Inflammatory macrophage (primary cell): ENCODE results near the gene DYNLL1.
"Not testable (repeated sequence)": the region's sequence is repeated elsewhere in the genome, so short reads cannot be mapped to it uniquely, and the experiment has no call there.

ENCODE experiments used
- DNase-seq, 2 donors: peaks; one replicate each; pipeline ENCODE4 v3.0.0-alpha.2; 2020 to 2022
- total RNA-seq, 18 experiments: gene quantifications; one replicate each; lab custom pipeline; 2026; ENCODE audit warnings: mixed read lengths in 6 of 18, inconsistent platforms in 2 of 18; lab: John Stamatoyannopoulos, UW

Gene DYNLL1
- total RNA-seq = 39.2 to 134 (median 101) reads per million in 18 experiments

DNA sequence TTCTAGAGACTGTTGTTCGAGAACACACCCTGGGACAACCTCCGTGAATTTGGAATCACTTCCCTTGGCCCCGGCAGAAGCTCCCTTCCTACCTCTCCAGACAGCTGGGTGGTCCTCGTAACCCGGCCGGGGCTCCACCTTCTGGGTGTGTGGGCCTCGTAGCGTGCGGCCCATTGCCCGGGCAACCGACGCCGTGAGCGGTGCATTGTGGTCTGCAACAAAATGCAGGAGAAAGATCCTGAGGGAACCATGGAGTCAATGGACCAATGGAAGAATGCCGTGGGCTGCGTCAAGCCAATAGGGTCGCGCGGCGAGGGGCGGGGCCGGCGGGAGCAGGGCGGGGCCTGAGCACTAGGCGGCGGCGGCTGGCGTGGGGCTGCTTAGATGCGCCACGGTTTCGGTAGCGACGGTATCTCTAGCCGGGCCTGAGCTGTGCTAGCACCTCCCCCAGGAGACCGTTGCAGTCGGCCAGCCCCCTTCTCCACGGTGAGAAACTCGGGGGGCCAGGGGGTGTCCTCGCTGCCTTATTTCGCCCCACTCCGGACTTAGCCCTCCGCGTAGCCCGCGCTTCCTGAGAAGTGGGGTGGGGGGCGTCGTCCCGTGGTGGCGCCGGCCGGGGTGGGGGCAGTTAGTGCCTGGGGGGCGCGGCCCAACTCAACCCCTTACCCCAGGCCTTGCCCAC lies at the start of gene DYNLL1:
Gene DYNLL1 (plus strand): TSS at position 383 of the 682 bp plus-strand sequence. CDS start 309 bp downstream, outside the sequence.
- DNase-seq = peak; percentile 97 to 99

DNA sequence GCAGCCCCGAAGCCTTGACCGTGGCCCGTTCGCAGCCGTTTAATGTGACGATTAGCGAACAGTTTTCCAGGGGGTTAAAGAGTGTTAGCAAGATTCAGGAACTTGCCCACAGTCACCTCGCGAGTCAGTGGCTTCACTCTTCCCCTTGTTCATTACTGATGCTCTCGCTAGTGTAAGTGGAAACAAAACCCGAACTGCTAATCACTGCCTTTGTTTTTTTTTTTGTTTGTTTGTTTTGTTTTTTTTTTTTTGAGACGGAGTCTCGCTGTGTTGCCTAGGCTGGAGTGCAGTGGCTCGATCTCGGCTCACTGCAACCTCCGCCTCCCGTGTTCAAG lies 49.1 kb upstream of the DYNLL1 start:
- not testable (repeated sequence) for DNase-seq

DNA sequence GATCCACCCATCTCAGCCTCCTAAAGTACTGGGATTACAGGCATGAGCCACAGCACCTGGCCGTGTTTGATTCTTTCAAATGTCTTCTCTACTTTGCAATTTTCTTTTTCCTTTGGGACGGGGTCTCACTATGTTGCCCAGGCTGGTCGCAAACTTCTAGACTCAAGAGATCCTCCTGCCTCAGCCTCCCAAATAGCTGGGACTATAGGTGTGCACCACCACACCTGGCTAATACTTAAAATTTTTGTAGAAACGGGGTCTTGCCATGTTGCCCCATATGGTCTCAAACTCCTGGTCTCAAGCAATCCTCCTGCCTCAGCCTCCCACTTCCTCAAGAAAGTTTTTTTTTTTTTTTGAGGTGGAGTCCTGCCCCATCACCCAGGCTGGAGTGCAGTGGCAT lies 47.9 kb upstream of the DYNLL1 start:
- no peak for DNase-seq

DNA sequence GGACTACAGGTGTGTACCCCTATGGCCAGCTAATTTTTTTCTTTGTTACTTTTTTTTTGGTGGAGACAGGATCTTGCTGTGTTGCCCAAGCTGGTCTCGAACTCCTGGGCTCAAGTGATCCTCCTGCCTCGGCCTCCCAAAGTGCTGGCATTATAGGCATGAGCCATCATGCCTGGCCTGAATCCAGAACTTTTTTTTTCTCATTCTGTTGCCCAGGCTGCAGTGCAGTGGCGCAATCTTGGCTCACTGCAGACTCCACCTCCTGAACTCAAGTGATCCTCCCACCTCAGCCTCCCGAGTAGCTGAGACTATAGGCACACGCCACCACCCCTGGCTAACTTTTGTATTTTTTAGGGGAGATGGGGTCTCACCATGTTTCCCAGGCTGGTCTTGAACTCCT lies 43.4 kb upstream of the DYNLL1 start:
- DNase-seq = not testable (repeated sequence)

DNA sequence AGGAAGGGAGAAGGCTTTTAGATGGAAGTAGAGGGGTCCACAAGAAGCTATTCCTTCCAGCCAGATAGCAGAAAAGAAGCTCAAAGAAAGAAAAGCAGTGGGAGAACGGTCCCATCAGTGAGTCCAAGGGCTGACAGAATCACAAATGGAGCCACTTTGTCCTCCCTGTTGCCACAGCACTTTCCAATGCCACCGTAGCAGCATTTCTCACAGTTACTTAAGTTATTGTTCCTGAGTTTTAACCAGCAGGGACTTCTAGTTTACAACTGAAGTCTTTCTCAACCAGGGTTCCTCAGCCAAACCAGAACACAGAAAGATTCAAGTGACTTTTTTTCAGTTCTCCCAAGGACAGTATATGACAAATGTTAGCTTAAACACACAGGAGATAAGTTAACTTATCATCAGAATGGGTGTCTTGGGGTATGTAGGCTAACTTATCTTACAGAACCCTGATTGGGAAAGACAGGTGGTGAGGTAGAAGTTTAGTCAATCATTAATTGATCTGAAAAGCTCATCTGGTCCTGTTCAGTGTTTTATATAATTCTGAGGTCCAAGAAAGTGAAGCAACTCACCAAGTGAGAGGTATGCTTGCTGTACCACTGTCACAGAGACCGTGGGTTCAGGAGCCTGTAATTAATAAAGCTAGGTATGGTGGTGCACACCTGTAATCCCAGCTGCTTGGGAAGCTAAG lies 42.7 kb upstream of the DYNLL1 start:
- DNase-seq = no peak

DNA sequence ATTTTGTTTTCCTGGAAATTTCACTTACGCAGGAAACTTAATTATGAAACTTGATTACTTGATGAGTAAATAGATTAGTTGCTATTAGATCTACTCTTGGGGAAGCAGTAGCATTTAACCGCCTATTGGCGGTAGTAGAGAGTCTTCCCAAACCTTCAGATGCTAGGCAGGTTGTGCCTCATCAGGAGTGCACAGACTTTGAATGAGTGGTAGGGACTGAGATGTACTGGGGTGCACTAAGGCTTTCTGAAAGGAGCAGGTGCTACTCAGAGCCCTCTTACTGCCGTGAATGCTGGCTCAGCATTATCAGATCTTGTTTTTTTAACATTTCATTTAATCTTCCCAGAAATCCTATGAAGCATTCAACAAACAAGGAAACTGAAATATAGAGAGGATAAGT lies 41.9 kb upstream of the DYNLL1 start:
- DNase-seq = peak; percentile 29 to 44

DNA sequence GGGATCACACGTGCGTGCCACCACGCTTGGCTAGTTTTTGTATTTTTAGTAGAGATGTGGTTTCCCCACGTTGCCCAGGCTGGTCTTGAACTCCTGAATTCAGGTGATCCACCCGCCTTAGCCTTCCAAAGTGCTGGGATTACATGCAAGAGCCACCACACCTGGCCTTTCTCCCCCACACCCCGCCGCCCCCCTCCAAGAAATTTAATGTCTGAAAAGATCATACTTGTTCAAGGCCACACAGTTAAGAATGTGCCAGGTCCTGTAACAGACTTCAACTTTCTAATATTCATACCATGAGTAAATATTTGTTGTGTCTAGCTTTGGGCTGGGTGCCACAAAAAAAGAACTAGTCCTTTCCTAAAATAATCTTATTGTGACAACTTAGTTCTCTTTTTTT lies 40.6 kb upstream of the DYNLL1 start:
- no peak for DNase-seq

DNA sequence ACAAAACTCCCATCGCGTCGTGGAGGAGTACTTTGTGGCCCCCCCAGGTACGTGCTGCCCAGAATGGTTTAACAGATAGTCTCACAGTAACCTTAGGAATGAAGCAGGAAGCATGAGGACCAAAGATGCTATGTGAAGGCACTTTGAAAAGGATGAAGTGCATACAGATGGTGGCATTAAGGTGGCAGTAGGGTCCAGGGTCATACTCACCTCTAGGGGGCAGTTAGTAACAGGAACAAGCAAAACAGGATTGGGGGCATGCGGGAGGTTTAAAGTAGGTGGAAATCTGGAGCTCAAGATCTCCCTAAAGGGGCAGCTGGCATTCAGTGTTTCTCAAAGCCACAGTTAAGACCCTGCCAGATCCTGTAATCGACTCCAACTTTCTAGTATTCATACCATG lies 38.8 kb upstream of the DYNLL1 start:
- DNase-seq = no peak

DNA sequence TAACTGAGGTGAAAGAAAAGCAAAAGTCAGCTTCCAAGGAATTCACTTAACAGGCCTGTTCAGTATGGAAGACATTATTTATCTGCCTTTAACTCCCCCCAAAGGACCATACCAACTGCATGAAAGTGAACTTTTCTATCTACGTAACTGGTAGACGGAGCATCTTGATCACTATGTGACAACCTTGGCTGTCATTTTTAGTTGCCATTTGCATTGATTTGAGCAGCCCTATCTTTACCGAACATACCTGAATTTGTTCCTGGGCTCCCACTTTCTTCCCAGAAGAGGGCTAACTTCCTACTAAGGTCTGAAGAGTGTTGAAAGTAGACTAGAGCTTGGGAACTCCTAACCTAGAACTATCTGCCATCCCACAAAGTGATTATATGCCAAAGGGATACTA lies 35.8 kb upstream of the DYNLL1 start:
- DNase-seq = no peak

DNA sequence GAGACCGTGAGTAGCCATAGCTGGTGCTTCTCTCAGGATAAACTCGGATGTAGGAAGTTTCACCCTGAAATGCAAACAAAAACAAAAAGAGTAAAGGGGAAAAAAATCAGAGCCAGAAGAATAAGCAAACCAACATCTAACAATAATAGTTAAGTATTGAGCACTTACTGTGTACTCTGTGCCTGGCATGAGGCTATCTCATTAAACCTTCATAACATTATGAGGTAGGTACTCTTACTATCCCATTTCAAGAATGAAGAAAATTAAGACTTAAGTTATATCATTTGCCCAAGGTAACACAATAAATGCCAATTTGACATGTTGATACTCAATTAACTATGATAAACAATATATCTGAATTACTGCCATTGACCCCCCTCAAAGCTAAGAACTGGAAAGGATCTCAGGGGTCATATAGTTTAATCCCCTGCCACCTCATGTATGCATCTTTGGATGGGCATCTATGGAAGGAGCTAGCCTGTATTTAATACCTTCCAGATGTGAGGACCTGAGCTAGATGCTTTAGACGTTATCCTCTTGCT lies 33.7 kb upstream of the DYNLL1 start:
- no peak for DNase-seq

DNA sequence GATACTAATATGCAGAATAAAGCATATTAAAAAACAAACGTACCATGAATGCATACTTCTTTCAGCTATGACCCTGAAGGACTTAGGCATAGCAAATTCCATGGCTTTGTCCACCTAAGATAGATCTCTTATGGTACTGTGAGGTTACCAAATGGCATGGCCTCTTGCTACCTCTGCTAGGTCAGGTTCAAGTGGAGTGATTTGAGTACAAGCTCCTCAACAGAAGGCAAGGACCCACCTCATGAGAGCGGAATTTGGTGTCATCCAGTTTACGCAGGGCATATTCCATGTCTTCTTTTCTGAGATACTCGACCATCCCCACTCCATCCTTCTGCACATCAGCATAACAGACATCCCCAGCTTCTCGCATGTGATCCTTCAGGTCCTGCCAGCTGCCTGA lies 32.2 kb upstream of the DYNLL1 start:
- DNase-seq = no peak

DNA sequence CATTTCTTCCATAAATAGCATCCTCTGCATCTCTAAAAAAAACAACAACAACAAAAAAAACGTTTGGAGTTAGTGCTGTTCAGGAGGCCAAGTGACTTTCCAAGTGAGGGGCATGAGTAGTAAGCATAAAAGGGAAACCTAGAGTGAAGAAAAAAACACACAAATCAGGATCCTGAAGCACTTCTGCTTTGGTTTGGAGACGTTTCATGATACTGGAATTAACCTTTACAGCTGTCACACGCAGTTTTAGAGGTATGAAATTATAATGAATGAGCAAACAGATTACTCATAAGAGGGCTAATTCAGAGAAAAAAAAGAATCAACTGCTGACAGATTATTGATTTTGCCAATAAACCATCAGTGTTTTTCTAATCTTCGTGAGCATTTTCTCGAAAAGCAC lies 30.2 kb upstream of the DYNLL1 start:
- no peak for DNase-seq

DNA sequence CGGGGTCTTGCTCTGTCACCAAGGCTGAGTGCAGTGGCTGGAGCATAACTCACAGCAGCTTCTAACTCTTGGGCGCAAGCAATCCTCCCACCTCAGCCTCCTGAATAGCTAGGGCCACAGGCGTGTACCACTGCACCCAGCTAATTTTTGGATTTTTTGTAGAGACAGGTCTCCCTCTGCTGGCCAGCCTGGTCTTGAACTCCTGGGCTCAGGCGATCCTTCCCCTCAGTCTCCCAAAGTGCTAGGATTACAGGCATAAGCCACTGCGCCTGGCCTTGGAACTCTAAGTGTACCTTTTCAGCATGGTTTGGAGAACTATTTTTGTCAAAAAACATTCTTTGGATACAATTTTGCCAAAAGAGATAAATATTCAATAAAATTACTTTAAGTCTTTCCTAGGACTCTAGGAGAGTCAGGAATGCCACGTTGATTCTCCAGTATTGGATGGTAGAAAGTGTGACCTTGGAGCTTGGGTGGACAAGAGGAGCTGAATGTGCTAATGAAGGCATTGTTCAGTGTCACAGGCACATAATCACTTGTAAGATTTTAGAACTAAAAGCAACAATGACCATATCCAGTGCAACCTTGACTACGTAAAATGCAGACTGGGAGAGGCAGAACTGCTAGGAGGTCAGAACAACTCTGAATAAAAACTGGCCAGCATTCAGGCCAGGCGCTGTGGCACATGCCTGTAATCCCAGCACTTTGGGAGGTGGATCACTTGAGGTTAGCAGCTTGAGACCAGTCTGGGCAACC lies 29.2 kb upstream of the DYNLL1 start:
- peak; percentile 45 to 53 for DNase-seq

DNA sequence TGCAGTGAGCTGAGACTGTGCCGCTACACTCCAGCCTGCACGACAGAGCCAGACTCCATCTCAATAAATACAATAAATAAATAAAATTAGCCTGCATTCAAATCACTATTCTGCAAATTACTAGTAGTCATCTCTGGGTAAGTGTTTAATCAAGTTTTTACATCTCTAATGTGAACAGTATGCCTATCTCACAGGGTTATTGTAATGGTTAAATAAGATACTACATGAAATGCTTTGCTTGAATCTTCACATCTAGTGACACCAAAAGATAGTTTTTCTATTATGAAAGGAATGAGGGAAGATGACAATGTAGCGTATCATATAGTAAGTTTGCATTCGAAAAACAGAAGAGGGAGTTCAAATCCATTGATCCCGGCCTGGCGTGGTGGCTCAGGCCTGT lies 28.5 kb upstream of the DYNLL1 start:
- DNase-seq = no peak

DNA sequence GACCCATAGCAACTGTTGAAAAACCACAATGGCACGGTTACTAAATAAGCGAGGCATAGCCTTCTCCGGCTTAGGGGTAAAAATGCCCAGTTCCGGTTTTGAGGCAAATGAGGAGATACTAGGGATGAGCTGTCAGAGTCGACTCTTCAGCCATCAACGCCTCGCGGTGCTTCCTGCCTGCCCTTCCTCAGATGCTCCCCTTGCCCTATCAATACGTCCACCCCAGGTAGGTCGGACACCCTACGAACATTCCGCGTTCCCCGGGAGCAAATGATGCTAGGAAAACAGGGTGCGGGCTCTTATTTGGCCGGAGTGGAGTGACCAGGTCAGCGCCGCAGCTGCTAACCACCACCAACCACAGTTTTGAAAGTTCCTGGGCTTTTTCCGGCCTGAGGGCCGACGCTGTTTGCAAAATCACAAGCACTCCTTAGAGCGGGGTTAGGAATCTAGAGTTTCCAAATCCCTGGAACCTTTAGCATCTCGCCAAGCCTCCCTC lies 27.5 kb upstream of the DYNLL1 start:
- DNase-seq = peak; percentile 61 to 68

DNA sequence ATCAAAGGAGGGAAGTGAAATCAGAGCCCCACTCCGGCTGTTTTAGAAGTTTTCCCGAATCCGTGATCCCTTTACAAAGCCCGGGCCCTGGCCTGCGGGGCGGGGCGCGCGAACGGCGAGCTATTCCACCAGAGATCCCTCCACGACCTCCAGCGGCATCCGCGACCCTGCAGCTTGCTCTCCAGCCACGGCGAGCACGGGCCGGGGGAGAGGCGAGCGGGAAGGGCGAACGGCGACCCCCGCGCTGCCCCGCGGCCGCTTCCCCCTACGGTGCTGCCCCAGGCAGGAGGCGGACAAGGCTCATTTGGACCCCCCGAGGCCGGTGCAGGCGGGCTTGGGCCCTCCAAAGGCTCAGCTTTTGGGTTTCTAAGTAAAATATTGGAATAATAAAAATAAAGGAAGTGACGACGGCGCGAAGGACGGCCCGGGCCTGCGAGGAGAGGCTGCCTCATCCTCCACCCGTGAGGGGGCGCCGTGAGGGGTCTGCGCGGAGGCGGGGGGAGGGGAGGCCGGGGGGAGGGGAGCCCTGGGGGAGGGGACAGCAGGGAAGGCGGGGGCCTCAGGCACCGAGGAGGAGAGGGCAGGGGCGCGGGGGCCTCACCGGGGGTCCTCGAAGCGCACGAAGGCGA lies 27.0 kb upstream of the DYNLL1 start:
- peak in 1 of 2 donors; percentile 30 for DNase-seq

DNA sequence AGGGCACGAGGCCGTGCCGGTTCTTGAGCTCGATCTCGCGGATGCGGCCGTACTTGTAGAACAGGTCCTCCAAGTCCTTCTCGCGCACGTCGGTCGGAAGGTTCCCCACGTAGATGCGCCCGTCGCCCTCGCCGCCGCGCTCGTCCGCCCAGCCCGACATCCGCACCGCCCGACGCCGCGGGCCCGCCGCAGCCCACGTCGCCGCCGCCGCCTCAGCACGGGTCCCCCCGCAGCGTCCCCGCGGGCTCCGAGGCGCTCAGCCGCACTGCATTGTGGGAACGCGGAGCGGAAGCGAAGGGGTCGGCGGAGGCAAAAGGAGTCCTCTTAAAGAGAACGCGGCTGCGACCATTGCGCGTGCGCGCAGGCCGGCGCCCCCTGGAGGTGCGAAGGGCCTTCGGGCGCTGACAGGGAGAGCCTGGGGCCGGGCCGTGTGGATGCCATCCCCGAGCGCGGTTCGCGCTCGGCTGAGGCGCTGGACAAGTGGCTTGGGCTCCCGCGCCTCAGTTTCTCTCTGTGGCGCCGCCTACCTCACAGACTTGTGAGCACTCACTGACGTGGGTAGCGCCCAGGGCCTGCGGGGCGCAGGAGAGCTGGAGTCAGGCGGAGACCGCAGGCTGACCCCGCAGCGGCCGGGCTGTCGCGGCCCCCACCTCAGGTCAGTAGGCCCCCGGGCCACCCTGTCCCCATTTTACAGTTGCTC lies 26.3 kb upstream of the DYNLL1 start, which contains the start of gene SRSF9:
Gene SRSF9 (minus strand): TSS at position 299 of the 700 bp plus-strand sequence. CDS start 139 bp downstream, at position 160.
- DNase-seq = peak; percentile 97 to 98

DNA sequence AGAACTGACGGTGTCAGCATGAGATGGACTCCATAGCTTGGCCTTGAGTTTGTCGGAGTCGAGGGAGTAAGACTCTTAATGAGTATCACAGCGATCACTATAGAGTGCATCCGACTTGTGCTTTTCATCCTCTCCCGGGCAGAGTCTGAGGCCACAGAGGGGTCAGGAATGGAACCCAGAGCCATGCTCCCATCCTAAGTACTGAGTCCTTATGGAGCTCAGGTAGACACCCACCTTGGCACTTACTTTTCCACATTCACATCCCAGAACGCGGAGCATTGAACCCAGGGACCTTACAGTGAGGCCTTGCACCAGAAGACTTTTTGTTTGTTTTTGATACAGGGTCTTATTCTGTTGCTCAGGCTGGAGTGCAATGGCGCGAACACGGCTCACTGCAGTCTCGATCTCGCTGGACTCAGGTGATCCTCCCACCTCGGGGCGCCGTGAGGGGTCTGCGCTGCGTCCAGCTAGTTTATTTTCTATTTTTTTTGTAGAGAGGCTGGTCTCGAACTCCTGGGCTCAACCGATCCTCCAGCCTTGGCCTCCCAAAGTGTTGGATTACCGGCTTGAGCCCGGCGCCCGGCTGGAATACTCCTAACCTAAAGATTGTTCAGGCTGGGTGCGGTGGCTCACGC lies 25.6 kb upstream of the DYNLL1 start:
- no peak for DNase-seq

DNA sequence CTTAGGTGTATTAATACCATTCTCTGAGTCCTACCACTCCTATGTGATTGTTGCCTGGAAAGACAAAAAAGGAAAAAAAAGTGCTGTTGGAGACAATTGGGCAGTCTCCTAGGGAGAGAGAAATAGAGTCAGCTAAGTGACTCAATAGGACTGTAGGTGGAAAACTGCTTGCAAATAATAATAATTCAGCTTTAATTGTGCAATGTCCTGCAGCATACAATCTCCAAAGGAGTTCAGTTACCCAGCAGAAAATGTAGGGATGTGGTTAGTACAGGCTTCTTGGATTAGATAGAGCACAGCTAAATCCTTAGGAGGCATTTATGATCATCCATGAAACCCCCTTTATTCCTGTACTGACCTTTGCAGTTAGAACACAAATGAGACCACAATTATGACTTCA lies 23.4 kb upstream of the DYNLL1 start:
- DNase-seq = peak; percentile 50 to 58

DNA sequence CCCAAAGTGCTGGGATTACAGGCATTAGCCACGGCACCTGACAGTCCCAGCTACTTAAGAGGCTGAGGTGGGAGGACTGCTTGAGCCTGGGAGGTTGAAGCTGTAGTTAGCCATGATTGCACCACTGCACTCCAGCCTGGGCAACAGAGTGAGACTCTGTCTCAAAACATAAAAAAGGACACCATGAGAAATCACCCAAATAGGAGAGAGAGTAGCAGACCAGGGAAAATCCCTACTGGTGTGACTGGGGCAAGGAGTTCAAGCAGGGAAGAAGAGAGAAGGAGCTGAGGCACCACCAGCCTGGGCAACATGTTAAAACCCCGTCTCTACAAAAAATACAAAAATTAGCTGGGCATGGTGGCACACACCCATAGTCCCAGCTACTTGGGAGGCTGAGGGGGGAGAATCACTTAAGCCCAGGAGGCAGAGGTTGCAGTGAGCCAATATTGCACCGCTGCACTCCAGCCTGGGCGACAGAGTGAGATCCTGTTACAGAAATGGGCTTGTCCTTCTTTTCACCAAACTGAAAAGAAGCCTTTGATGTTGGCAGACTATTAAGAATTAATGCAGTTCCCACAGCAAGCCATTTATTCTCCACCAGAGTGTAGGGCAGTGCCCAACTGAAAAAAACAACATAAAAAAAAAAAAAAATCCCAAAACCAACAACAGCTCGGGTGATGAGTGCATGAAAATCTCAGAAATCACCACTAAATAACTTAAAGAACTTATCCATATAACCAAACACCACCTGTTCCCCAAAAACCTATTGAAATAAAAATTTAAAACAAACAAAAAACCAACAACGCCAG lies 21.9 kb upstream of the DYNLL1 start:
- peak in 1 of 2 donors; percentile 4 for DNase-seq

DNA sequence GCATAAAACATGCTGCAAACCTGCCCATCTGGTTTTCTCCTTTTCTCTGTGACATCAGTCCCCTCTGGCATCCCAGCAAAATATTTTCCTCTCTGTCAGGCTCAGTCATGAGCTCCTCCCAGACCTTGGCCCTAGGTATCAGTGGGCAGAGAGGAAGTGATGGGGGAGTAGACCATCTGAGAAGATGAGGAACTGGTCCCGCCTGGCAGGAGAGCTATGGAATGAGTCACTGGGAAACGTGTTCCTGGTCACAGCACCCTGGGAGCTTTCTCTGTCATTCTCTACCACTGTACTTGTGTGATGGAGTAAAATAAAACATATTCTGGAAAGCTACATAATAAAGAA lies 21.3 kb upstream of the DYNLL1 start:
- peak; percentile 84 to 92 for DNase-seq
